COLO668 (cell line): ENCODE measurements around the gene RPL19.
A peak's percentile ranks its signal among the peaks of the same experiment; 100 is the strongest.
"Not testable (repeated sequence)": the region's sequence is repeated elsewhere in the genome, so short reads cannot be mapped to it uniquely, and the experiment has no call there.

Experiments used
- DNase-seq: peaks from one replicate; lab custom pipeline; 2025; ENCODE audit not compliant: unreplicated experiment; lab: John Stamatoyannopoulos, UW

Gene RPL19

DNA sequence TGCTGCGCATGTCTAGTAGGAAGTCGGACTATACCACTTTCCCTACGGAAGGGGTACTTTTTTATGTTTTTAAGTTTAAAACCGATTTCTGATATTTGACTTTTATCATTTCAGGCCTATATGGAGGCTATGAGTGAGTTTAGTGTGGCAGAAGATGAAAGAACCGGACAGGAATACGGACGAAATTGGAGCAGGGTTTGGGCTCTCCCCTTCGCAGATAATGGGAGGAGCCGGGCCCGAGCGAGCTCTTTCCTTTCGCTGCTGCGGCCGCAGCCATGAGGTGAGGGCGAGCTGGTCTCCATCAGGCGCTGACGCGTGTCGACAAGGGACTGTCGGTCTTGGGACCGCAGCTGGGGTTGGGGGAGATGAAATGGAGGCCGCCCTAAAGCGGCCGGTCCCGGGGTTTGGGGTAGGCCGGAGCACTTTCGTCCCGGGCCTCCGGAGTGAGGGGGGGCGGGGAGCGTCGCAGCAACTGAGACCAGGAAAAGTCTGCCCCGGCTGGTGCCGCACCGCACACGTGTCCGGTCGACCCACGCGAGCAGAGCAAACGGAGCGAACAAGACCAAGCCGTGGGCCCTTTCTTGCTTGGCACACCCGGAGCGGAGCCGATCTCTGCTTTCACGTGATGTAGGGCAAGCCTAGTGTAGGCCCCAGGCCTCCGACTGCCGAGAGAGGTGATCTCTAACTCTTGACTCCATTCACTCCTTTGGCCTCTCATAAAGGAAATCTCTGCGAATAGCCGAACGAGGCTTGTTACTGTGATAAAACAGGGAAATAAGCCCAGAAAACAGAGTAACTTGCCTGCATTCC lies at the start of gene RPL19:
Gene RPL19, plus strand, starts transcription at position 214 of the 810 bp plus-strand sequence. Its CDS starts 62 bp downstream, at position 276.
- DNase-seq, result peak; percentile 74

DNA sequence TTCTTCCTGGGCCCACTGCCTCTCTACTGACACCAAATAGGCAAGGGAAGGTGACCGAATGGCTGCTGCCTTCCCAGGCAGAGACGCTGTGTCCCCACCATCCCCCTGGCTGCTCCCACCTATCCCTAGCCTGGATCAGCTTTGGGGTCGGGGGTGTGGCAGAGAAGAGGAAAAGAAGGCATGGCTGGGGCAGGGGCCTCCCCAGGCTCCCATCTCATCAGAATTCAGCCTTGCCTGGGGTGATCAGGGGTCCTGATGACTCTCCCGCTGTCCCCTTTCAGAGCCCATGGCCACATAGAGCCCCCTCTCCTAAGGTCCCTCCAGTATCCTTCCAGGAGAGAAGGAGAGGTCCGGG lies 49.3 kb upstream of the RPL19 start:
- DNase-seq, result no peak

DNA sequence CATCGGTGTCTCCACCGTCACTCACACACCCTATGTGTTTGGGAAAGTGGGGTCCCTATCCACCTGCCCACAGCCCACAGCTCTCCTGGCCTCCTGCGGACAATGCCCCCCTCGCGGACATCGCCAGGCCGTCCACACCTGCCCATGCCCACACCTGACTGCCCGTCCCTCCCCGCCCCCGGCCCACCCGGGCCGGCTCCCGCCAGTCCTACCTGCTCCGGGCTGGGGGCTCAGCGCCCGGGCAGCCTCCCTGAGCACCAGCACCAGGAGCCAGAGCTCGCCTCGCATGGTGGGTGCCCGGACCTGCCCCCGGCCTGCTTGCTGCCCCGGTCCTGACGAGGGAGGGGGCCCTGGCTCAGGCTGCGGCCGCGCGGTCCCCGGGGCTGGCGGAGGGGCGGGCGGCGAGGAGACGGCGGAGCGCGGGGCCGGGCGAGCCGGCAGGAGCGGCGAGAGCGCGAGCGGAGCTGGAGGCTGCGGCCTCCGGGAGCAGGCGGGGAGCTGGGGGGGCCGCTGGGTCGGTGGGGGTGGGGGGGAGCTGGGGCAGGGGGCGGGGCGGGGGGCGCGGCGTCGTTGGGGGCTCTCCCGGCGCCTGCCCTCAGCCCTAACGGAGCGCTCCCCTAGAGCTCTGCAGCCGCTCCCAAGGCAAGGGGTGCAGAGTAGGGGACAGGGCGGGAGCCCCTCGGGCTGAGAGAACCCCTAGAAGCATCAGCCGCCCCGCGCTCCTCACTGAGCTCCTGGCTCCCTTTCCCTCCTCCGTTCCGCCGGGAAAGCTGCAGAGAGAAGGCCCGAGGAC lies 48.7 kb upstream of the RPL19 start, which contains the start of gene PLXDC1:
Gene PLXDC1, minus strand, starts transcription at position 488 of the 793 bp plus-strand sequence. Its CDS starts 200 bp downstream, at position 288.
- peak; percentile 6 for DNase-seq

DNA sequence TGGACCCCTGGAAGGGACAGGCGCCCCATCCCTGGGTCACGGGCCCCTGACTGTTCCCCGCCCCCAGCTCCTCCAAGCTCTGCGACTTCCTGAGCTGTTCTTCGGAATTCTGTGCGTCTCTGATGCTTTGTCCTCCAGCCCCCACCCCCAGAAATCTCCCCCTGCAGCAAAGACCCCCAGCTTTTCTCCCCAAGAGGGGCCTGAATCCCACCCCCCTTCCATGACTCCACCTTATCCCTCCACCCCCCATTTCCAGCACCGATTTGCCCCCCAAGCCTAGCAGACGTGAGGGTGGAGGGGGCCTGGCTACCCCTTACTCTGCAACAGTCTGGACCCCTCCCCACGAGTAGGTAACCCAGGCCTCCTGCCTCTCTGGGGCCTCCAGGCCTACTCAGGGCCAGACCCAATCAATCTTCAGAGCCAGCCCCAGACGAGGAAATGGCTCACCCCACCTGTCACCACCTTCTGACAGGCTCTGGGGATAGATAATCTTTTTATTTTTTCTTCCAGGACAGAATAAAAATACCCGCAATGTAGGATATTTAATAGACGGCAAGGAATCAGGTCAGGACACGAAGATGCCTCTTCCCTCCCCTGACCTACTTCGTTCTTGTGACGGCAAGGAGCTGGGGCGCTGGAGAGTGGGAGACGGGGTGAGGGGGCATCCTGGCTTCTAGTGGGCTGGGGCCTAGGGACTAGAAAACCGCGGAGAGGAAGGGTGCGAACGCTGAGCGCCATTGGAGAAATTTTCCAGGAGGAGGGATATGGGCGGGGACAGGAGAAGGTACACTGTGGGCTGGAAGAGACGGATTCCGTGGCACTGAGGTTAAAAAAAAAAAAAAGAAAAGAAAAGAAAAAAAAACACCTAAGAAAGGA lies 47.9 kb upstream of the RPL19 start:
- no peak for DNase-seq

DNA sequence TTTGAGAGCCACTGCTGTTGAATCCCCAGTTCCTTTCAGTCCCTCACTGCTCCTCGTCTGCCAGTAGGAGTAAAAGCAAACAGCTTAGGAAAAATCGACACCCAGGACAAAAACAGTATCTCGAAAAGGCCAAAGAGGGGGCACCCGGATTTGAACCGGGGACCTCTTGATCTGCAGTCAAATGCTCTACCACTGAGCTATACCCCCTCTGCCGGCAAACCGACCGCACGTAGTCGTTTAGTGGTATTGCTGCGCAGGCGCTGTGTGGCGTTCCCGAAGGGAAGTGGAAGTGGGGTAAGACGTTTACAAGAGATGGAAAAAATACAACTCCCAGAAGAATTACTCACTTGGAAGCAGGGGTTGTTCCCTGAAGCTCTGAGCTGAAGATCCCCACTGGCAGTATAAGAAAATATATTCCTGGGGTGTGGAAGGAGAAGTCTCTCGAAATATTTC lies 46.5 kb upstream of the RPL19 start:
- DNase-seq, result peak; percentile 68

DNA sequence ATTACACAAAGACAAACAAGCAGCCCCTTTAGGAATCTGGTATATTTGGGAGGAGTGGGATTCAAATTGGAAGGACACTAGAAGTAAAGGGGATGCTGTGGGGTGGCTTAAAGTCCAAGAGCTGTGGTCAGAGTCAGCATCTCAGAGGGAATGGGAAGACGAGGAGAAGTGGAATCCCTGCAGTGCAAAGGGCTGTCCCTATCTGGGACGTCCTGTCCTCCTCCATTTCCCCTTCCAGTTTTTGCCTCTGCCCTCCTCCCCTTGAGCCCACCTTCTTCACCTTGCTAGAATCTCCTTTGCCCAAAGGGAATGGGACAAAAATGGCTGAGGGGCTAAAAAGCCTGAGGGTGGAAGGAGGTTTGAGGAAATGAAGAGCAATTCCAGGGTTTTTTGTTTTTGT lies 44.4 kb upstream of the RPL19 start:
- DNase-seq, result no peak

DNA sequence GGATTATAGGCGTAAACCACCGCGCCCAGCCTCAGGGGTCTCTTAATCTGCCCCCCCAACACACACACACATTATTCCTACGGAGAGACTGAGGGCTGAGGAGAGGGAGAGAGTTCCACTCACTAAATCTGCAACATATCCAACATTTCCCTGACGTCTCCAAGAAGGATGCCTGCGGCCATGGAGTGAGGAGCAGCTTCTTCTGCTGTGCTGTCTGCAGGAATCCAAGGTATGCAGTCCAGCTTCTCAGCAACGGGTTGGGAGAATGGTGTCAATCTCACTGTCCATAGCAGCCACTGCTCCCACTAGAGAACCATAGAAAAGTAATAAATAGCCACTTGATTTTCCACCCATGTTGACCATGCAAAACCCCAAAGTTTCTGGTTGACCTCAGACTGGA lies 43.6 kb upstream of the RPL19 start:
- no peak for DNase-seq

DNA sequence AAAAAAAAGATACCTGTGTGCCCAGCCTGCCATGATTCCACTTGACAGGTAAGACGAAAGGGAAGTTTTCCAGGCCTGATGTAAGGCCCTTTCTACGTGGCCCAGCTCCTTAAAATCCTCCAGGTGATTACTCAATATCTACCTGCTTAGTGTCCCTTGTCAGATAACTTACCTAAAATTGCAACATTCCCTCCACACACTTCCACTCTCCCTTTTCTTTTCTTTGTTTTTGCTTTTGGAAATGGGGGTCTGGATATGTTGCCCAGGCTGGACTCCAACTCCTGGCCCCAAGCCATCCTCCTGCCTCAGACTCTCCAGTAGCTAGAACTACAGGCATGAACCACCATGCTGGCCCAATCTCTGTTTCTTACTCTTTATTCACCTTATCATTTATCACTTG lies 41.5 kb upstream of the RPL19 start:
- DNase-seq, result no peak

DNA sequence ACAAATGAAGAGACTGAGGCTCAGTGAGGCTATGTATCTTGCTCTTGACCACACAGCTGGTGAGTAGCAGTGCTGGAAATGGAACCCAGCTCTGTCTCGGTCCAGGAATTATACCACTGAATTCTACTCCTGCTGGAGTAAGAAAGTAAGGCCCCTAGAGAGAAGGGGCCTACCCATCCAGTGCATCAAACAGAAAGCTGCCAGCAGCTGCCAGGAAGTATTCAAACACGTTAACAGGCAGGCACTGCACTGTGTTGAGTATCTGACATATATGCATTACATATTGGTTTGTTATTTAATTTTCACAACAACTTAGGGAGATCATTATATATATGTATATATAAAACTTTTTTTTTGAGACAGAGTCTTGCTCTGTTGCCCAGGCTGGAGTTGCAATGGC lies 38.1 kb upstream of the RPL19 start:
- DNase-seq, result no peak

DNA sequence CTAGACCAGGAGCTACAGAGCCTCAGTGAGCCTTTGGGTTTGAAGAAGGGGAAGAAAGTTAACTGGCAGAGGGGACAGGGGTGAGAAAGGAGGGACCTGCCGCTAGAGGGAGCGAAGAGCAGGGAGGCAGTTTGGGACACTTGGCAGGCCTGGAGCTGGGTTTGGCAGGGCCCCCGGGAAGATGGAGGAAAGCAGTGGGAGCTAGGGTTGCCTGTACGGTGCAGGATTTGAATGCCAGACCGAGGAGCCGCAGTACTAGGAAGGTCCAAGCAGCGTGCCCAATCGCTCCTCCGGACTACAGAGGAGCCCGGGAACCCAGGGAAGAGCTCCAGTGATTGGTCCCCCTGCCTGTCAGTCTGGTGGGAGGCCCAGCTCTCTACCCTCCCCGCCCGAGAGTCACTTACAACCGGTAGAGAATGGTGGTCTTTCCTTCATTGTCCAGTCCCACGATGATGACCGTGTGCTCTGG lies 35.4 kb upstream of the RPL19 start:
- DNase-seq, result peak; percentile 39

DNA sequence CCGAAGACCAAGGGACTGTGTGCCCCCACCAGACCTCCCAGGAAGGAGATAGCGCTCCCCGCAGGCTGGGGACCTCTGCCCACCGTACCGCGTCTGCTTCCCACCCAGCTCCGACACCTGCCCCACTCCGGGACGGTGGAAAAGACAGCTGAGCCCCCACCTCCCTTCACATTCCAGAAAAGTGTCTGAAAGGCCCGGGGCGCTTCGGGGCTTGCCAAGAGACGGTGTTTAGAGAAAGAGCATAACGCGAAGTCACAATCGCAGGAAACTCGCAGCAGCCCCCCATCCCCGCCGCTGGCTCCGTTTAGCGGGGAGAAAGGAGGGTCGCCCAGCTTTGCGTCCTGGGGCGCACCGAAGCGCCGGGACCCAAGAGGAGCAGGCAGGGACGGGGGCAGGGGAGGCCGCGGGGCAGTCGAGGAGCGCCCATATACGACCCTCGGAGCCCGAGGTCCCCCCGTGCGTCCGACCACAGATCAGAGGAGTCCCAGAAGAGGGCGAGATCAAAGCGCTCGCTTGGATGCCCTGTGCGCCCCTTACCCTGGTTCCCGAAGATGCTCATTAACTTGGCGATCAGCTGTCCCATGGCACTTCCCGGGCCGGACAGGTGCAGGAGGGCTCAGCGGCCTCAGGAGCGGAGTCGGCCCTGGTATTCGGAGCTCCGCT lies 34.8 kb upstream of the RPL19 start:
- DNase-seq, result no peak

DNA sequence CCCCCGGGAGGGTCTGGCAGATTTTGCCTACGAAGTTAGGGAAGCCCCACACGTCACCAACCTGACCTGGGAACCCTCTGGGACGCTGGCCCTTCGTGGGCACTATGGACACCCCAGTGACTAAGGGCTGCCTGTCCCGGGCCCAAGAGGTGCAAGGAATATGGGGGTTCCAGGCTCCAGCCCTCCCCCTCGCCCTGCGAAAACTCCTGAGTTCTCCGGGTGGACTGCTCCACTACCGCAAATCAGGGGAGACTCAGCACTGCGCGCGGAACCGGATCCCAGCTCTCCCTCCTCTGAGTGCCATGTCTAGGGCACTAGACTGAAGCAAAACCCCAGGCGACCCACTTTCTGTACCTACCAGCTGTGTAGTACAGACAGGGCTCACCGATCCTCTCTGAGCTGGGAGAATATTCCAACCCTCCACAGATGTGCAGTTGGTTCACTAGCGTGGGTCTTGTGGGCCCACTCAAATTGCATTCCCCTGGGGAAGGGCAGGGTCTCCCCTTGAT lies 34.2 kb upstream of the RPL19 start, which contains the start of gene ARL5C:
Gene ARL5C, minus strand, starts transcription at position 321 of the 509 bp plus-strand sequence. CDS start 401 bp downstream, outside the sequence.
- no peak for DNase-seq

DNA sequence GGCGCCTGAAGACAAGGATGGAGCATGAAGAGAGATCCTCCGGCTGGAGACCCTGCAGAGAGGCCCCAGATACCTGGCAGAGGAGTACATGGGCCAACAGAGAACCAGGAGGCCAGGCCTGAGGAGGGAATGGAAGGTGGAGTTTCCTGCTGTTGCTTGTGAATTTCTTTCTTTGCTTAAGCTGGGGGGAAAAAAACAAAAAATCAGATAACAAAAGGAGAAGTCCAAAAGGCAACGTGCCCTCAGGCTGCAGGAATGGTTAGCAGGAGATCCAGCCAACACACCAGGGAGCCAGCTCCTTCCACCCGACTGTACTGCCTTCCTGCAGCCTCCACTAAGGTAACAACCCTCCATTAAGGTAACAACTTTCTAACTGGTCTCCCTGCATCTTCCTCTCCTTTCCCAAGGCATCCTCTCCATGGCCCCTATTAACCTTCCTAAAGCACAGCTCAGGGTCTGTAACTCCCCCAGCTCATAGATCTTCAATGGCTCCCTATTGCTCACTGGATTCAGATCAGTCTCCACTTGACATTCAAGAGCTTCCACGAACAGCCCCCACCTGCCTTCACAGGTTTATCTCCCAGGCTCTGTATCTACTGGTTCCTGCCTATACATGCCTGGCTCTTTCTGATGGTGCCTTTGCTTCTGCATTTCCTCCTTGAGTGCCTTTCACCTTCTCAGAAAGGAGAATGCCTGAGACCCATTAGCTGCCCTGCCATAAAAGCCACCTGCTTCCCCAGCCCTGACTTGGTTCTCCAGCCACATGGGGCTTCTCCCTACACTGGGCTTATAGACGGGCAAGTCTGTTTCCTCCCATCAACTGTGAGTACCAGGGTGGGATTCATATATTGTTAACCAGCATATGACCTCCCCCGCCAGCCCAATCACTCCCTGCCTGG lies 33.4 kb upstream of the RPL19 start:
- DNase-seq, result no peak

DNA sequence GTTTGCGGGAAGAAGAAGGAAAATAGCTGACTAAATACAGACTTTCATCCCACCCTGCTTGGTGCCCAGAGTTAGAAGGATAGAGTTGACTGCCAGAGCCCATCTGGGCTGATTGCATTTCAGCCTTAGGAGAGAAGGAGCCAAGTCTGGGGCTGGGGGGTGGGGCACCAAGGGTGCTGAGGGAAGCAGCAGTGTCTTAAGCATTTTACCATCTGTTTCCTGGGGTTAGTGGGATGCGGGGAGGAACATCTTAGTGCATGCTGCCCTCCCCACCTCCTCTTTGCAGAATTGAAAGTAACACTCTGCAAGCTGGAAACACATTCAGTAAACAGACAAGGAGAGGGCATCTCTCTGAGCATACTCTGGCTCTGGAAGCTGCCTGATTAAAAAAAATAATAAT lies 32.6 kb upstream of the RPL19 start:
- no peak for DNase-seq

DNA sequence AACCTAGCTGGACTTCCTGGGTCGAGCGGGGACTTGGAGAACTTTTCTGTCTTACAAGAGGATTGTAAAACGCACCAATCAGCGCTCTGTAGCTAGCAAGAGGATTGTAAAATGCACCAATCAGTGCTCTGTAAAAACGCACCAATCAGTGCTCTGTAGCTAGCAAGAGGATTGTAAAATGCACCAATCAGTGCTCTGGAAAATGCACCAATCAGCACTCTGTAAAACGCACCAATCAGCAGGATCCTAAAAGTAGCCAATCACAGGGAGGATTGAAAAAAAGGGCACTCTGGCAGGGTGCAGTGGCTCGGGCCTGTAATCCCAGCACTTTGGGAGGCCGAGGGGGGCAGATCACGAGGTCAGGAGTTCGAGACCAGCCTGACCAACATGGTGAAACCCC lies 31.6 kb upstream of the RPL19 start:
- DNase-seq, result not testable (repeated sequence)

DNA sequence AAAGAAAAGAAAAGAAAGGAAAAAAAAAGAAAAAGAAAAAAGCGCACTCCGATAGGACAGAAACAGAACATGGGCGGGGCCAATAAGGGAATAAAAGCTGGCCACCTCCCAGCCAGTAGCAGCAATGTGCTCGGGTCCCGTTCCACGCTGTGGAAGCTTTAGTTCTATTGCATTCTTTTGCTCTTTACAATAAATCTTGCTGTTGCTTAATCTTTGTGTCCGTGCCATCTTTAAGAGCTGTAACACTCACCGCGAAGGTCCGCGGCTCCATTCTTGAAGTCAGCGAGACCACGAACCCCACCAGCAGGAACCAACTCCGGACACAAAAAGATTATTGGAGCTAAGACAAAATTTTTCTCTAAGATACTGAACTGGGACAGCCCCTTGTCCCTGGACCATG lies 31.0 kb upstream of the RPL19 start:
- no peak for DNase-seq

DNA sequence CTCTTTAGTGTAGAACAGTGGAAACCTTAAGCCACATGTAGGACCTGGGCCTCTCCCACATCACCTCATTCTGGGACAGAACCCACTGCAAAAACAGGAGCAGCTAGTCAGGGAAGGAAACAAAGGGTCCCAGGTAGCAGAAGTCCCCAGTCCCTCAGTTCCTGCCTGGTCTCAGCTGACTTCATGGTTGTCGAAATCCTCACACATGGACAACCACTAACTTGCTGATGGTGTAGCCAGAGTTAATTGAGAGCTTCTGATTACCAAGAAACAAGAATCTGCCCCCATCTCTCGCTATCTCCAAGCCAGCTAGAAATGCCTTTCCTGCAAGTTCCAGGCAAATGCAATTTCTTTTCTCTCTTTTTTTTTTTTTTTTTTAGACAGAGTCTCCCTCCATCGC lies 30.6 kb upstream of the RPL19 start:
- no peak for DNase-seq

DNA sequence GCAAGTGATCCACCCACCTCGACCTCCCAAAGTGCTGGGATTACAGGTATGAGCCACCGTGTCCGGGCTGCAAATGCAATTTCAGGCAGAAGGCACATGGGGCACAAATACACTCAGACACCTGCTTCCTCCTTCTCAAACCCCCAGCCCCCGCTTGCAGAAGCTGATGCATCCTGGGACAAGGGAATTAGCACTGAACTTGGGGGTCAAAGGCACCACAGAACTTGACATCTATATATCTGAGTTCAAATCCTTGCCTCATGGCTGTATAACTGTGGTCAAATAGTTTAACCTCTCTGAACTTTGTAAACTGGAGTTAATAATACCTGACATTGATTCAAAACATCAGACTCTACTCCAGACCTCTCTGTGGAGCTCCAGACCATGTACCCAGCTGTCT lies 30.0 kb upstream of the RPL19 start:
- DNase-seq, result no peak

DNA sequence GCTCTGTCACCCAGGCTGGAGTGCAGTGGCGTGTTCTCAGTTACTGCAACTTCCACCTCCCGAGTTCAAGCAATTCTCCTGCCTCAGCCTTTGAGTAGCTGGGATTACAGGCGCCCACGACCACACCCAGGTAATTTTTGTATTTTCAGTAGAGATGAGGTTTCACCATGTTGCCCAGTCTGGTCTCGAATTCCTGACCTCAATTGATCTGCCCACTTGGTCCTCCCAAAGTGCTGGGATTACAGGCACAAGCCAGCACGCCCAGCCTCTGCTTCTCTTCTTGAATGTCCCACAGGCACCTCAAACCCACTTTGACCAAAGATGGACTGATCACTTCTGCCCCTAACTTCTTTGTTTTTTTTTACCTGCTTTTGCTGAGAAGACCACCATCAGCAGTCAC lies 29.5 kb upstream of the RPL19 start:
- DNase-seq, result no peak
